ENCODE measurements around the gene SUSD2.
"Not testable (repeated sequence)": the region's sequence is repeated elsewhere in the genome, so short reads cannot be mapped to it uniquely, and the experiment has no call there.

The SUSD2 gene

GRCh38 chr22:24214467-24215285 is 33.4 kb downstream of the SUSD2 start:
- DNase-seq (ENCODE audit: low read depth), result no peak

DNA sequence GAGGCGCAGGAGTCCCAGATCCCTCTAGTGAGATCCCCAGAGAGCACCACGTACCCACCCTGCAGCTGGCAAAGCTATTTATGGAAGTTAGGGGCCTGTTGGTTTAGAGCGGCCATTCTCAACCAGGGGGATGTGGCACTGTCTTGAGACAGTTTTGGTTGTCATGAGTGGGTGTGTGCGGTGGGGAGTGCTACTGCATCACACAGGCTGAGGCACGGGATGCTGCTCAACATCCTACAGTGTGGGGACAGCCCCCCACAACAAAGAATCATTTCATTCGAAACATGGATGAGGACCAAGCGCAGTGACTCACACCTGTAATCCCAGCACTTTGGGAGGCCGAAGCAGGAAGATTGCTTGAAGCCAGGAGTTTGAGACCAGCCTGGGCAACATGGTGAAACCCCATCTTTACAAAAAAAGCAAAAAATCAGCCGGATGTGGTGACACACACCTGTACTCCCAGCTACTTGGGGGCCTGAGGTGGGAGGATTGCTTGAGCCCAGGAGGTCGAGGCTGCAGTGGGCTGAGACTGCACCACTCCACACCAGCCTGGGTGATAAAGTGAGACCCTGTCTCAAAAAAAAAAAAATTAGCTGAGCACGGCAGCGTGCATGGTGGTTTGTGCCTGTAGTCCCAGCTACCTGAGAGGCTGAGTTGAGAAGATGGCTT is 35.4 kb downstream of the SUSD2 start:
- no peak for DNase-seq (ENCODE audit: low read depth)

GRCh38 chr22:24217384-24217783 is 36.1 kb downstream of the SUSD2 start:
- no peak for DNase-seq (ENCODE audit: low read depth)

DNA sequence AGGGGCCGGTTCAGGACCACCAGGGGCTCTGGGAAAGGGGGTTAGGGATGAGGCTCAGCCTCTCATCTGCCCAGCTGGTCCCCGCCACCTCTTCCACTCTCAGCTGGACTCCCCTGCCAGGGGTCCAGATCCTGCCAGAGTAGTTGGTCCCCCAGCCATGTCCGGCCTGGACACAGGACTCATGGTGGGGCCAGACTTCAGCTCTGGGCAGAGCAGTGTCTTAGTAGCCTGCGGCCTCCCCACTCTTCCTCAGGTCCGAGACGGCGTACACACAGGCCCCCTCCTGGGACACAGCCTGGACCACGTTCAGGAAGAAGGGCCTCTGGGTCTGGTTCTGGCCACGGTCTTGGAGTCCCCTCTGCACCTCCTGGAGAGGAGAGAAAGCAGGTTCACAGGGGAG is 38.5 kb downstream of the SUSD2 start:
- DNase-seq (ENCODE audit: low read depth), result no peak

- no peak for DNase-seq (ENCODE audit: low read depth)
These were observed 43.2 kb downstream of the SUSD2 start for GRCh38 chr22:24224468-24224867.

DNA sequence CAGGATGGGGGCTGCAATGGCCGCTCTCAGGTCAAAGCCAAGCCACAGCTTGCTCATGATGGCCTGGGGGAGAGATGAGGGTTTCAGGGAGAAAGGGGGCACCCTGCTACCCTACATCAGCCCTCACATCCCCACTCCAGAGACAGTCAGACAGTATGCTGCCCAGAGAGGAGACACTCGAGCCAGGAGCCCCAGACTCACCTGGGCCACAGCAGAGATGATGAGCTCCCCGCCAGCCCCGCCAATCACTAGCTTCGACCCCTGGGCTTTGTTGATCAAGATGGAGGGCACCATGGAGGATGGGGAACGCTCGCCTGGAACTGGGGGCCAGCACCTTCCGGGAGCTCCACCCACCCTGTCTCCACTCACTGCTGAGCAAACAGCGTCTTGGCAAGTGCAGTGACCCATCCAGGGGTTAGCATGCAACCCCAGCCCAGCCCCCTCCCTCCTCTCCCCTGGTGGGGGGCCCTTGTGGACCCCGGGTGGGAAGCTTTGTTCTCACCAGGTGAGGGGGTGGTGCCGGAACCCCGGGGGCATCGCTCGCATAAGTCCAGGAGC is 43.8 kb downstream of the SUSD2 start:
- DNase-seq (ENCODE audit: low read depth), result no peak

GRCh38 chr22:24225951-24226350 is 44.7 kb downstream of the SUSD2 start:
- DNase-seq (ENCODE audit: low read depth), result no peak

DNA sequence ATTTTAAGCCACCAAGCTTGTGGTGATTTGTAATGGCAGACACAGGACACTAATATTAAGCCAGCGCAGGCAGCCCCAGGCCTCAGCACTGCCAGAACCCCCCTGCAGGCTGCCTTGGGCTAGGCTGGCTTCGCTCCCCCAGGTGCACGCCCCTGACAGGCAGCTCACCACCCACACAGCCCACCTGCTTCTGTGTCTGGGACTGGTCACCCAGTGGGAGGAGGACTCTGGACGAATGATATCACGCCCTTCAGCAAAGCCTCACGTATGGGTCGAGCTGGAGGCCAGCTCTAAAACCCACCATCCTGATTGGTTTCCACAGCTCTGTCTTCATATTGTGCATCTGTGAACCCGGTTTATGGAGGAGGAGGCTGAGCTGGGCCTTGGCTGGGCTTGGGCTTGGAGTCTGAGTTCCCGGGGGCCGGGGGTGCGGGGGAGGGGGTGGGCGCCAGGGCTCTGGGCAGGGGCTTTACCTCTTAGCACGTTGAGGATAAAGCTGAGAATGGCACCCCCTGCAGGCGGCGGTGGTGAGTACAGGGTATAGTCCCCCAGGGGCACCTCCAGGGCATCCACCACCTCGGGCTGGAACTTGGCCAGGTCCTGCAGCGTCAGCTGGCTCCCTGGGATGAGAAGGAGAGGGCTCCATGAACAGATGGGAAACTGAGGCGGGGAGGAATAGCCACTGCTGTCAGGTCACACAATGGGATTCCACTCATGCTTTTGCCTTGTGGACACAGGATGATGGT is 49.8 kb downstream of the SUSD2 start:
- DNase-seq (ENCODE audit: low read depth), result no peak

DNA sequence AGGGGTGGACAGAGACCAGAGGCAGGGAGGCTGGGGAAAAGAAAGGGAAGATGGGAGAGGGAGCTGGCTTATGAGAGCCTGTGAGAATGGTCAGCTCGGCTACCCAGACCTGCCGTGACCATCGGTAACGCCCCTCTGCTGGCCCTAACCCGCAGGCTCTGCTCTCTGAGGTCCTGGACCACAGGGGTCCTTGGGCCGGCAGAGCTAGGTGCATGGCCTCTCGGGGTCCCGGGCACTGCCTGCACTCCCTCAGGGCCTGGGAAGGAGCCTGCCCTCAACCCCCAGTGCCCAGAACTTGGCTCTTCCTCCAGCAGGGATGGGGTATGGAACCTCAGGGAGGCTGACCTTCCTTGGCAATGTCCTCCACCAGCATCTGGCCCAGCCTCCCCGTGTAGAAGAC is 50.4 kb downstream of the SUSD2 start:
- no peak for DNase-seq (ENCODE audit: low read depth)

DNA sequence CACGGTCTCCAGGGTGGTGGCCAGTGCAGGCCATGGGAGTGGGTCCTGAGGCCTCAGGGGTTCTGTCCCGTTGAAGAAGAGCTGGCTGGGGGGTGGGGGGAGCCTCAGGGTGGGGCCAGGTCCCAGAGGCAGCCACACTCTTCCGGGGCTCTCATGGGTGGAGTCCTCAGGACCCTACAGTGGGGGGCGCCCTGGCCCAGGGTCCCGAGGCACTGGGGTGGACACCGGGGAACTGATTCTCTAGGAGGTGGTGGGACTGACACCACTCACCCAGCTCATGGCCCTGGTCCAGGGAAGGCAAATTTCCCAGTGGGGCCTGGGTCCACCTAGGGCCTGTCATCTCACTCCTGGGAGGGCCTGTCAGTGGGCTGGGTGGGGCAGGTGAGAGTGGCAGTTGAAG is 50.8 kb downstream of the SUSD2 start:
- no peak for DNase-seq (ENCODE audit: low read depth)

DNA sequence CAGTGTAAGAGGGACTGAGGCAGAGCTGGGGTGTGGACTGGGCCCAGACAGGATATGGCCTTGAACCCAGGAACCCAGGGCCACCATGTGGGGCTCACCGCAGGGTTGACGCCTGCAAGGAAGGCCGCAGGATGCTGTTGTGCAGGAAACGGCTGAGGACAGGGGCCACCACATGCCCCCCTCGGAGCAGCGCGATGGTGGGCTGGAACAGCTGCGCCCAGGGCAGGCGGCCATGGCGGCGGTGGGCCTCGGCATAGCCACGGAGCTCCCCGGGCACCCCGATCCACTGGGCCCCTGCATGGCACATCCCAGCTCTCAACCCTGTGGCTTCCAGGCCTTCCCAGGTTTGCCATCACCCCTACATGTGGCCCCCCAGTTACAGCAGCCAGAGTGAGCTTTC is 51.4 kb downstream of the SUSD2 start:
- DNase-seq (ENCODE audit: low read depth), result no peak

GRCh38 chr22:24233235-24233634 is 51.9 kb downstream of the SUSD2 start:
- no peak for DNase-seq (ENCODE audit: low read depth)

- DNase-seq (ENCODE audit: low read depth), result no peak
These were observed 52.5 kb downstream of the SUSD2 start for GRCh38 chr22:24233816-24234215.

- DNase-seq (ENCODE audit: low read depth), result no peak
These were observed 54.0 kb downstream of the SUSD2 start for GRCh38 chr22:24235315-24235714.

- DNase-seq (ENCODE audit: low read depth), result no peak
These were observed 55.4 kb downstream of the SUSD2 start for GRCh38 chr22:24236656-24237055.

- DNase-seq (ENCODE audit: low read depth), result not testable (repeated sequence)
These were observed 56.9 kb downstream of the SUSD2 start for GRCh38 chr22:24238101-24238694.

Data from GM04503 (cell line).